GM23338 (cell line): ENCODE data around the gene SETDB2. TPM values are rescaled to one million over a fixed set of nuclear protein-coding genes. Genes with fewer than 3 reads are reported as not detected.

Experiments
- ATAC-seq: fragments of 200-7000 bp; cut with Tn5 transposase; 3 replicates; pipeline ENCODE4 v1.9.1; 2020
- DNase-seq: peaks from one replicate; pipeline ENCODE4 v3.0.0-alpha.2; 2015; ENCODE audit warnings: low spot score
- H2AFZ ChIP-seq: fragments of 200-600 bp; sonication (generic); 2 replicates; pipeline ENCODE4 v1.8.0; 2016; ENCODE audit warnings: antibody characterized with exemption, mild to moderate bottlenecking, moderate library complexity
- H3F3A ChIP-seq: fragments of 200-600 bp; sonication (generic); replicated peaks from 2 replicates; pipeline ENCODE4 v1.8.0; 2017; ENCODE audit warnings: antibody characterized with exemption, mixed run types, low read depth
- H3K27ac ChIP-seq: fragments of 200-600 bp; sonication (generic); 2 replicates; pipeline ENCODE4 v1.6.1; 2016; ENCODE audit warnings: low read depth
- H3K27me3 ChIP-seq: fragments of 200-600 bp; sonication (generic); 2 replicates; pipeline ENCODE4 v1.8.0; 2016; ENCODE audit warnings: mild to moderate bottlenecking, mixed run types, moderate library complexity; ENCODE audit not compliant: insufficient read depth
- H3K36me3 ChIP-seq: fragments of 200-600 bp; sonication (generic); 2 replicates; pipeline ENCODE4 v1.8.0; 2016; ENCODE audit warnings: mild to moderate bottlenecking; ENCODE audit not compliant: insufficient read depth
- H3K4me1 ChIP-seq: fragments of 200-600 bp; sonication (generic); 2 replicates; pipeline ENCODE4 v1.8.0; 2016; ENCODE audit warnings: mild to moderate bottlenecking, moderate library complexity; ENCODE audit not compliant: insufficient read depth
- H3K4me2 ChIP-seq: fragments of 200-600 bp; sonication (generic); 2 replicates; pipeline ENCODE4 v1.7.1; 2017; ENCODE audit warnings: mixed run types
- H3K4me3 ChIP-seq: fragments of 200-600 bp; sonication (generic); 2 replicates; pipeline ENCODE4 v1.6.1; 2016; ENCODE audit warnings: mixed run types
- H3K79me2 ChIP-seq: fragments of 200-600 bp; sonication (generic); replicated peaks from 2 replicates; pipeline ENCODE4 v1.8.0; 2017; ENCODE audit warnings: mild to moderate bottlenecking; ENCODE audit not compliant: insufficient read depth
- H3K9me2 ChIP-seq: fragments of 200-600 bp; sonication (generic); 2 replicates; pipeline ENCODE4 v1.8.0; 2017; ENCODE audit not compliant: insufficient read depth
- H4K20me1 ChIP-seq: fragments of 200-600 bp; sonication (generic); replicated peaks from 2 replicates; pipeline ENCODE4 v1.8.0; 2017; ENCODE audit warnings: mild to moderate bottlenecking; ENCODE audit not compliant: insufficient read depth
- H3K27ac Mint-ChIP-seq: 2 replicates; pipeline ENCODE4 v1.8.0; 2020; ENCODE audit warnings: inconsistent platforms, mild to moderate bottlenecking, moderate library complexity, mixed read lengths
- H3K27me3 Mint-ChIP-seq: 3 replicates; pipeline ENCODE4 v1.8.0; 2022; ENCODE audit warnings: low read depth, mild to moderate bottlenecking, moderate library complexity, mixed read lengths, inconsistent platforms; ENCODE audit not compliant: insufficient read depth, poor library complexity
- H3K36me3 Mint-ChIP-seq: 3 replicates; pipeline ENCODE4 v1.8.0; 2021; ENCODE audit warnings: low read depth, mild to moderate bottlenecking, inconsistent platforms, moderate library complexity, mixed read lengths
- H3K4me1 Mint-ChIP-seq: 3 replicates; pipeline ENCODE4 v1.8.0; 2020; ENCODE audit warnings: mild to moderate bottlenecking, inconsistent platforms, mixed read lengths
- H3K4me3 Mint-ChIP-seq: 3 replicates; pipeline ENCODE4 v1.8.0; 2021; ENCODE audit warnings: moderate library complexity, mild to moderate bottlenecking, inconsistent platforms, mixed read lengths
- H3K9me3 Mint-ChIP-seq: 3 replicates; pipeline ENCODE4 v1.8.0; 2020; ENCODE audit warnings: moderate library complexity, mild to moderate bottlenecking, inconsistent platforms, mixed read lengths
- CREB1 ChIP-seq: fragments of 250-450 bp; sonication (Bioruptor Pico); IDR thresholded peaks from 2 replicates; pipeline ENCODE4 v1.5.0; 2020; ENCODE audit warnings: low read depth, mild to moderate bottlenecking, moderate library complexity
- EZH2 ChIP-seq: fragments of 200-600 bp; sonication (generic); IDR thresholded peaks from one replicate; pipeline ENCODE4 v1.8.0; 2017; ENCODE audit warnings: antibody characterized with exemption, mild to moderate bottlenecking, low read depth; ENCODE audit not compliant: unreplicated experiment
- EZH2phosphoT487 ChIP-seq: fragments of 200-600 bp; sonication (generic); IDR thresholded peaks from one replicate; pipeline ENCODE4 v1.8.1; 2018; ENCODE audit warnings: antibody characterized with exemption; ENCODE audit not compliant: unreplicated experiment
- JUNB ChIP-seq: IDR thresholded peaks from one replicate; pipeline ENCODE4 v1.6.1; 2016; ENCODE audit warnings: antibody characterized with exemption; ENCODE audit not compliant: unreplicated experiment
- NANOG ChIP-seq: IDR thresholded peaks from 2 replicates; pipeline ENCODE4 v1.6.1; 2016; ENCODE audit warnings: antibody characterized with exemption, borderline replicate concordance
- POLR2AphosphoS5 ChIP-seq: IDR thresholded peaks from 2 replicates; pipeline ENCODE4 v1.6.1; 2016; ENCODE audit warnings: antibody characterized with exemption, low read depth
- STAT1 ChIP-seq: IDR thresholded peaks from one replicate; pipeline ENCODE4 v1.6.1; 2016; ENCODE audit warnings: antibody characterized with exemption; ENCODE audit not compliant: unreplicated experiment
- ZNF114 ChIP-seq: fragments of 250-450 bp; sonication (Bioruptor Pico); IDR thresholded peaks from 2 replicates; pipeline ENCODE4 v1.5.0; 2020; ENCODE audit warnings: mild to moderate bottlenecking, moderate library complexity
- ZNF331 ChIP-seq: fragments of 250-450 bp; sonication (Bioruptor Pico); IDR thresholded peaks from 2 replicates; pipeline ENCODE4 v1.5.0; 2020; ENCODE audit warnings: low read depth, mild to moderate bottlenecking, moderate library complexity
- polyA plus RNA-seq: library from polyadenylated mRNA; unstranded; fragments of >200 nt; fragmentation: Nextera tagmentation; extraction: Ambion mirVana; gene quantifications from 2 replicates; pipeline ENCODE4 v1.2.1, GENCODE V29; 2016
- total RNA-seq: library from RNA; depleted of rRNA; stranded (reverse); fragments of >200 nt; shearing (Covaris generic); gene quantifications from 2 replicates; pipeline ENCODE4 v1.2.3, GENCODE V29; 2014
- TF ChIP-seq, protein P1 (sequence below): IDR thresholded peaks from one replicate; pipeline ENCODE4 v1.6.1; 2018; ENCODE audit warnings: antibody characterized with exemption; ENCODE audit not compliant: unreplicated experiment
- TF ChIP-seq, protein P2 (sequence below), 2 experiments: fragments of 200-600 bp in 1 of 2; sonication (generic) in 1 of 2; conservative IDR thresholded peaks; 2 replicates each; pipeline versions ENCODE4 v1.5.1 to v1.6.1; 2016 to 2017; ENCODE audit warnings: antibody characterized with exemption in 2 of 2, low read depth in 2 of 2, mild to moderate bottlenecking in 2 of 2, moderate library complexity in 1 of 2
- TF ChIP-seq, protein P3 (sequence below): fragments of 250-450 bp; sonication (Bioruptor Pico); IDR thresholded peaks from 2 replicates; pipeline ENCODE4 v1.5.0; 2020; ENCODE audit warnings: mild to moderate bottlenecking, moderate library complexity
- TF ChIP-seq, protein P4 (sequence below): IDR thresholded peaks from 2 replicates; pipeline ENCODE4 v1.6.1; 2016; ENCODE audit warnings: antibody characterized with exemption

The SETDB2 gene
- total and polyA plus RNA-seq, 2 experiments from 2014 or later = 4.6 to 5.8 TPM

DNA sequence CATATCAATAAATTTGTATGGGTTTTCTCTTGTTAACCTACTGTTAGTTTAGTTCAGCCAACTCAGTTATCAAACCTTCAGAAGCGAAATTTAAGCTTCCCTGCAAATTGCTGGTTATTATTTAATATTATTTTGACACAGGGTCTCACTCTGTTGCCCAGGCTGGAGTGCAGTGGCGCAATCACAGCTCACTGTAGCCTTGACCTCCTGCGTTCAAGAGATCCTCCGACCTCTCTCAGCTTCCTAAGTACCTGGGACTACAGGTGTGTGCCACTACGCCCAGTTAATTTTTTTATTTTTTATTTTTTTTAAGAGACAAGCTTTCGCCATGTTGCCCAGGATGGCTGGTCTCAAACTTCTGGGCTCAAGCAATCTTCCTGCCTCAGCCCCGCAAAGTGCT, 6.4 kb upstream of the SETDB2 start:
- H3K4me2 ChIP-seq = no peak overlapping the region
- H3K27me3 ChIP-seq = no peaks in the 10 kb centered on the region
- Mint-ChIP-seq H3K4me3 (no peak overlapping the region), H3K4me1 (peaks cover 8% of the 10 kb centered on the region; the same call in 2 of the 3 replicates), H3K27me3 (no peaks in the 10 kb centered on the region), H3K36me3 (no peaks in the 10 kb centered on the region), H3K27ac (no peak overlapping the region), H3K9me3 (no peaks in the 10 kb centered on the region)
- ATAC-seq (no peak), DNase-seq (no peak)
- TF ChIP-seq, protein P1, sequence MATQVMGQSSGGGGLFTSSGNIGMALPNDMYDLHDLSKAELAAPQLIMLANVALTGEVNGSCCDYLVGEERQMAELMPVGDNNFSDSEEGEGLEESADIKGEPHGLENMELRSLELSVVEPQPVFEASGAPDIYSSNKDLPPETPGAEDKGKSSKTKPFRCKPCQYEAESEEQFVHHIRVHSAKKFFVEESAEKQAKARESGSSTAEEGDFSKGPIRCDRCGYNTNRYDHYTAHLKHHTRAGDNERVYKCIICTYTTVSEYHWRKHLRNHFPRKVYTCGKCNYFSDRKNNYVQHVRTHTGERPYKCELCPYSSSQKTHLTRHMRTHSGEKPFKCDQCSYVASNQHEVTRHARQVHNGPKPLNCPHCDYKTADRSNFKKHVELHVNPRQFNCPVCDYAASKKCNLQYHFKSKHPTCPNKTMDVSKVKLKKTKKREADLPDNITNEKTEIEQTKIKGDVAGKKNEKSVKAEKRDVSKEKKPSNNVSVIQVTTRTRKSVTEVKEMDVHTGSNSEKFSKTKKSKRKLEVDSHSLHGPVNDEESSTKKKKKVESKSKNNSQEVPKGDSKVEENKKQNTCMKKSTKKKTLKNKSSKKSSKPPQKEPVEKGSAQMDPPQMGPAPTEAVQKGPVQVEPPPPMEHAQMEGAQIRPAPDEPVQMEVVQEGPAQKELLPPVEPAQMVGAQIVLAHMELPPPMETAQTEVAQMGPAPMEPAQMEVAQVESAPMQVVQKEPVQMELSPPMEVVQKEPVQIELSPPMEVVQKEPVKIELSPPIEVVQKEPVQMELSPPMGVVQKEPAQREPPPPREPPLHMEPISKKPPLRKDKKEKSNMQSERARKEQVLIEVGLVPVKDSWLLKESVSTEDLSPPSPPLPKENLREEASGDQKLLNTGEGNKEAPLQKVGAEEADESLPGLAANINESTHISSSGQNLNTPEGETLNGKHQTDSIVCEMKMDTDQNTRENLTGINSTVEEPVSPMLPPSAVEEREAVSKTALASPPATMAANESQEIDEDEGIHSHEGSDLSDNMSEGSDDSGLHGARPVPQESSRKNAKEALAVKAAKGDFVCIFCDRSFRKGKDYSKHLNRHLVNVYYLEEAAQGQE = no peak
- TF ChIP-seq, protein P2, sequence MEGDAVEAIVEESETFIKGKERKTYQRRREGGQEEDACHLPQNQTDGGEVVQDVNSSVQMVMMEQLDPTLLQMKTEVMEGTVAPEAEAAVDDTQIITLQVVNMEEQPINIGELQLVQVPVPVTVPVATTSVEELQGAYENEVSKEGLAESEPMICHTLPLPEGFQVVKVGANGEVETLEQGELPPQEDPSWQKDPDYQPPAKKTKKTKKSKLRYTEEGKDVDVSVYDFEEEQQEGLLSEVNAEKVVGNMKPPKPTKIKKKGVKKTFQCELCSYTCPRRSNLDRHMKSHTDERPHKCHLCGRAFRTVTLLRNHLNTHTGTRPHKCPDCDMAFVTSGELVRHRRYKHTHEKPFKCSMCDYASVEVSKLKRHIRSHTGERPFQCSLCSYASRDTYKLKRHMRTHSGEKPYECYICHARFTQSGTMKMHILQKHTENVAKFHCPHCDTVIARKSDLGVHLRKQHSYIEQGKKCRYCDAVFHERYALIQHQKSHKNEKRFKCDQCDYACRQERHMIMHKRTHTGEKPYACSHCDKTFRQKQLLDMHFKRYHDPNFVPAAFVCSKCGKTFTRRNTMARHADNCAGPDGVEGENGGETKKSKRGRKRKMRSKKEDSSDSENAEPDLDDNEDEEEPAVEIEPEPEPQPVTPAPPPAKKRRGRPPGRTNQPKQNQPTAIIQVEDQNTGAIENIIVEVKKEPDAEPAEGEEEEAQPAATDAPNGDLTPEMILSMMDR (conservative IDR thresholded peaks at IDR 0.05; ENCODE audit: low read depth in 2 of 2) = no peak
- TF ChIP-seq NANOG (no peak), EZH2phosphoT487 (no peak), JUNB (no peak), ZNF331 (CRISPR knock-in tag) (no peak), POLR2AphosphoS5 (no peak), EZH2 (no peak), CREB1 (no peak), STAT1 (no peak), ZNF114 (CRISPR knock-in tag) (no peak)
- TF ChIP-seq, protein P3, sequence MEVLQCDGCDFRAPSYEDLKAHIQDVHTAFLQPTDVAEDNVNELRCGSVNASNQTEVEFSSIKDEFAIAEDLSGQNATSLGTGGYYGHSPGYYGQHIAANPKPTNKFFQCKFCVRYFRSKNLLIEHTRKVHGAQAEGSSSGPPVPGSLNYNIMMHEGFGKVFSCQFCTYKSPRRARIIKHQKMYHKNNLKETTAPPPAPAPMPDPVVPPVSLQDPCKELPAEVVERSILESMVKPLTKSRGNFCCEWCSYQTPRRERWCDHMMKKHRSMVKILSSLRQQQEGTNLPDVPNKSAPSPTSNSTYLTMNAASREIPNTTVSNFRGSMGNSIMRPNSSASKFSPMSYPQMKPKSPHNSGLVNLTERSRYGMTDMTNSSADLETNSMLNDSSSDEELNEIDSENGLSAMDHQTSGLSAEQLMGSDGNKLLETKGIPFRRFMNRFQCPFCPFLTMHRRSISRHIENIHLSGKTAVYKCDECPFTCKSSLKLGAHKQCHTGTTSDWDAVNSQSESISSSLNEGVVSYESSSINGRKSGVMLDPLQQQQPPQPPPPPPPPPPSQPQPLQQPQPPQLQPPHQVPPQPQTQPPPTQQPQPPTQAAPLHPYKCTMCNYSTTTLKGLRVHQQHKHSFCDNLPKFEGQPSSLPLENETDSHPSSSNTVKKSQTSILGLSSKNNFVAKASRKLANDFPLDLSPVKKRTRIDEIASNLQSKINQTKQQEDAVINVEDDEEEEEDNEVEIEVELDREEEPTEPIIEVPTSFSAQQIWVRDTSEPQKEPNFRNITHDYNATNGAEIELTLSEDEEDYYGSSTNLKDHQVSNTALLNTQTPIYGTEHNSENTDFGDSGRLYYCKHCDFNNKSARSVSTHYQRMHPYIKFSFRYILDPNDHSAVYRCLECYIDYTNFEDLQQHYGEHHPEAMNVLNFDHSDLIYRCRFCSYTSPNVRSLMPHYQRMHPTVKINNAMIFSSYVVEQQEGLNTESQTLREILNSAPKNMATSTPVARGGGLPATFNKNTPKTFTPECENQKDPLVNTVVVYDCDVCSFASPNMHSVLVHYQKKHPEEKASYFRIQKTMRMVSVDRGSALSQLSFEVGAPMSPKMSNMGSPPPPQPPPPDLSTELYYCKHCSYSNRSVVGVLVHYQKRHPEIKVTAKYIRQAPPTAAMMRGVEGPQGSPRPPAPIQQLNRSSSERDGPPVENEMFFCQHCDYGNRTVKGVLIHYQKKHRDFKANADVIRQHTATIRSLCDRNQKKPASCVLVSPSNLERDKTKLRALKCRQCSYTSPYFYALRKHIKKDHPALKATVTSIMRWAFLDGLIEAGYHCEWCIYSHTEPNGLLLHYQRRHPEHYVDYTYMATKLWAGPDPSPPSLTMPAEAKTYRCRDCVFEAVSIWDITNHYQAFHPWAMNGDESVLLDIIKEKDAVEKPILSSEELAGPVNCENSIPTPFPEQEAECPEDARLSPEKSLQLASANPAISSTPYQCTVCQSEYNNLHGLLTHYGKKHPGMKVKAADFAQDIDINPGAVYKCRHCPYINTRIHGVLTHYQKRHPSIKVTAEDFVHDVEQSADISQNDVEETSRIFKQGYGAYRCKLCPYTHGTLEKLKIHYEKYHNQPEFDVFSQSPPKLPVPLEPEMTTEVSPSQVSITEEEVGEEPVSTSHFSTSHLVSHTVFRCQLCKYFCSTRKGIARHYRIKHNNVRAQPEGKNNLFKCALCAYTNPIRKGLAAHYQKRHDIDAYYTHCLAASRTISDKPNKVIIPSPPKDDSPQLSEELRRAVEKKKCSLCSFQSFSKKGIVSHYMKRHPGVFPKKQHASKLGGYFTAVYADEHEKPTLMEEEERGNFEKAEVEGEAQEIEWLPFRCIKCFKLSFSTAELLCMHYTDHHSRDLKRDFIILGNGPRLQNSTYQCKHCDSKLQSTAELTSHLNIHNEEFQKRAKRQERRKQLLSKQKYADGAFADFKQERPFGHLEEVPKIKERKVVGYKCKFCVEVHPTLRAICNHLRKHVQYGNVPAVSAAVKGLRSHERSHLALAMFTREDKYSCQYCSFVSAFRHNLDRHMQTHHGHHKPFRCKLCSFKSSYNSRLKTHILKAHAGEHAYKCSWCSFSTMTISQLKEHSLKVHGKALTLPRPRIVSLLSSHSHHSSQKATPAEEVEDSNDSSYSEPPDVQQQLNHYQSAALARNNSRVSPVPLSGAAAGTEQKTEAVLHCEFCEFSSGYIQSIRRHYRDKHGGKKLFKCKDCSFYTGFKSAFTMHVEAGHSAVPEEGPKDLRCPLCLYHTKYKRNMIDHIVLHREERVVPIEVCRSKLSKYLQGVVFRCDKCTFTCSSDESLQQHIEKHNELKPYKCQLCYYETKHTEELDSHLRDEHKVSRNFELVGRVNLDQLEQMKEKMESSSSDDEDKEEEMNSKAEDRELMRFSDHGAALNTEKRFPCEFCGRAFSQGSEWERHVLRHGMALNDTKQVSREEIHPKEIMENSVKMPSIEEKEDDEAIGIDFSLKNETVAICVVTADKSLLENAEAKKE (CRISPR knock-in tag) = no peak
- TF ChIP-seq, protein P4, sequence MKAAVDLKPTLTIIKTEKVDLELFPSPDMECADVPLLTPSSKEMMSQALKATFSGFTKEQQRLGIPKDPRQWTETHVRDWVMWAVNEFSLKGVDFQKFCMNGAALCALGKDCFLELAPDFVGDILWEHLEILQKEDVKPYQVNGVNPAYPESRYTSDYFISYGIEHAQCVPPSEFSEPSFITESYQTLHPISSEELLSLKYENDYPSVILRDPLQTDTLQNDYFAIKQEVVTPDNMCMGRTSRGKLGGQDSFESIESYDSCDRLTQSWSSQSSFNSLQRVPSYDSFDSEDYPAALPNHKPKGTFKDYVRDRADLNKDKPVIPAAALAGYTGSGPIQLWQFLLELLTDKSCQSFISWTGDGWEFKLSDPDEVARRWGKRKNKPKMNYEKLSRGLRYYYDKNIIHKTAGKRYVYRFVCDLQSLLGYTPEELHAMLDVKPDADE = no peak
- no peaks in the 10 kb centered on the region for H3K36me3 ChIP-seq
- H3F3A ChIP-seq = no peaks in the 10 kb centered on the region
- no peaks in the 10 kb centered on the region for H3K79me2 ChIP-seq
- H3K9me2 ChIP-seq = no peaks in the 10 kb centered on the region
- no peak overlapping the region for H3K27ac ChIP-seq
- H4K20me1 ChIP-seq = no peaks in the 10 kb centered on the region
- H3K4me3 ChIP-seq = no peak overlapping the region
- H2AFZ ChIP-seq = no peak overlapping the region
- H3K4me1 ChIP-seq = no peaks in the 10 kb centered on the region
